ENCODE results near the gene MYO7B.

MYO7B gene

DNA sequence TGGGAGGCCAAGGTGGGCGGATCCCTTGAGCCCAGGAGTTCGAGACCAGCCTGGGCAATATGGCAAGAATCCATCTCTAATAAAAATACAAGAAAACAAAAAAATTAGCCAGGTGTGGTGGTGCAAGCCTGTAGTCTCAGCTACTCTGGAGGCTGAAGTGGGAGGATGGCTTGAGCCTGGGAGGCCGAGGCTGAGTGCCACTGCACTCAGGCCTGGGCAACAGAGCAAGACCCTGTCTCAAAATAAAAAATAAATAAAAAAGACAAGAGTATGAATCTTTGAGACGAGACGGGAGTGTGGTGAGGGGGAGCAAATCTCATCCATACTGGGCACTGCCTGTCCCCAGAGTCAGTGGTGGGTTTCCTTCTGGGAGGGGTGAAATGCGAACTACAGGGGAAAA is 122.7 kb downstream of the MYO7B start:
- whole genome bisulfite sequencing (ENCODE audit: insufficient coverage, insufficient read length): no CpG with 5 or more reads among the region's 6 CpGs

GRCh38 chr2:127658641-127659407 is 123.3 kb downstream of the MYO7B start:
- no peak overlapping the region for H3K27ac ChIP-seq (ENCODE audit: low read length)
- no CpG with 5 or more reads among the region's 20 CpGs for WGBS (ENCODE audit: insufficient coverage, insufficient read length)
- H3K4me3 ChIP-seq (ENCODE audit: low read length): no peak overlapping the region
- no peak for DNase-seq (ENCODE audit: low read depth, low spot score)
- H3K4me1 ChIP-seq (ENCODE audit: control insufficient read depth, insufficient read depth, low read length): no peaks in the 10 kb centered on the region
- no peaks in the 10 kb centered on the region for H3K9me3 ChIP-seq (ENCODE audit: control insufficient read depth, insufficient read depth, low read length)
- H3K27me3 ChIP-seq (ENCODE audit: control insufficient read depth, insufficient read depth, low read length): peaks cover 4% of the 10 kb centered on the region
- no peaks in the 10 kb centered on the region for H3K36me3 ChIP-seq (ENCODE audit: control insufficient read depth, insufficient read depth, low read length)

More for the DNA sequence above, 122.7 kb downstream of the MYO7B start:
- Histone ChIP-seq H3K4me1 (ENCODE audit: control insufficient read depth, insufficient read depth, low read length) (no peaks in the 10 kb centered on the region), H3K36me3 (ENCODE audit: control insufficient read depth, insufficient read depth, low read length) (no peaks in the 10 kb centered on the region), H3K27ac (ENCODE audit: low read length) (no peak overlapping the region), H3K9me3 (ENCODE audit: control insufficient read depth, insufficient read depth, low read length) (no peaks in the 10 kb centered on the region), H3K4me3 (ENCODE audit: low read length) (no peak overlapping the region), H3K27me3 (ENCODE audit: control insufficient read depth, insufficient read depth, low read length) (peaks cover 2% of the 10 kb centered on the region; the same call in 1 of the 2 replicates)
- no peak for DNase-seq (ENCODE audit: low read depth, low spot score)

GRCh38 chr2:127659408-127660290 is 124.2 kb downstream of the MYO7B start:
- H3K4me1 ChIP-seq (ENCODE audit: control insufficient read depth, insufficient read depth, low read length): no peaks in the 10 kb centered on the region
- peaks cover 7% of the 10 kb centered on the region for H3K27me3 ChIP-seq (ENCODE audit: control insufficient read depth, insufficient read depth, low read length)
- no peak for DNase-seq (ENCODE audit: low read depth, low spot score)
- H3K9me3 ChIP-seq (ENCODE audit: control insufficient read depth, insufficient read depth, low read length): no peaks in the 10 kb centered on the region
- WGBS (ENCODE audit: insufficient coverage, insufficient read length): no CpG with 5 or more reads among the region's 14 CpGs
- no peak overlapping the region for H3K4me3 ChIP-seq (ENCODE audit: low read length)
- H3K36me3 ChIP-seq (ENCODE audit: control insufficient read depth, insufficient read depth, low read length): no peaks in the 10 kb centered on the region
- no peak overlapping the region for H3K27ac ChIP-seq (ENCODE audit: low read length)

- H3K9me3 ChIP-seq (ENCODE audit: control insufficient read depth, insufficient read depth, low read length): no peaks in the 10 kb centered on the region
- no peaks in the 10 kb centered on the region for H3K4me1 ChIP-seq (ENCODE audit: control insufficient read depth, insufficient read depth, low read length)
- no peak overlapping the region for H3K4me3 ChIP-seq (ENCODE audit: low read length)
- no peaks in the 10 kb centered on the region for H3K36me3 ChIP-seq (ENCODE audit: control insufficient read depth, insufficient read depth, low read length)
- DNase-seq (ENCODE audit: low read depth, low spot score): no peak
- no peak overlapping the region for H3K27ac ChIP-seq (ENCODE audit: low read length)
- no CpG with 5 or more reads among the region's 10 CpGs for WGBS (ENCODE audit: insufficient coverage, insufficient read length)
- peaks cover 11% of the 10 kb centered on the region for H3K27me3 ChIP-seq (ENCODE audit: control insufficient read depth, insufficient read depth, low read length)
Observed at GRCh38 chr2:127660291-127660578, 124.8 kb downstream of the MYO7B start.

DNA sequence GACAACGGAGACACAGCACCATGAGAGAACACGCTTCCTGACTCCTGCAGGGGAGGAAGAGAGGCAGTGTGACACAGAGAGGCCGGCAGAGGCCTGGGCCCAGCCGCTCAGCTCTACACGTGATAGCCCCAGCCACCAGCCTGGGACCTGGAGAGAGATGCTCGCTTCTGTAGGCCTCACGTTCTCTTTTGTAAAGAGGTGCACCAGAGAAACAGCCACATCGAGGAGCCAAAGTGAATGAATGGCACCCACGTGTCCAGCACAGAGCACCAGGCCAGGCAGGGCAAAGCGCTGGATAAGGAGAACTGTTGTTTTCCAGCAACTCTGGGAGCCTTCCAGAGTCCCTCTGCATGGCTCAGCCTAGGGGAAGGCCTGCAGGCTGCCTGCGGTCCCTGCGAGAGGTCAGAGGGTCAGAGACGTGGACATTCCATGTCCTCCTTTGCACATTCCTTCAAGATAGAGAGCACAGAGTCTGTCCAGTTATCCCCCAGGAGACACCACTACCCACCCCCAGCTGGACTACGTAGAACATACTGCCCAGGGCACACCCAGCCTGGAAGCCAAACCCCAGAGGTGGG is 125.7 kb downstream of the MYO7B start:
- no peaks in the 10 kb centered on the region for H3K36me3 ChIP-seq (ENCODE audit: control insufficient read depth, insufficient read depth, low read length)
- H3K4me1 ChIP-seq (ENCODE audit: control insufficient read depth, insufficient read depth, low read length): no peaks in the 10 kb centered on the region
- DNase-seq (ENCODE audit: low read depth, low spot score): no peak
- WGBS (ENCODE audit: insufficient coverage, insufficient read length): no CpG with 5 or more reads among the region's 14 CpGs
- H3K9me3 ChIP-seq (ENCODE audit: control insufficient read depth, insufficient read depth, low read length): no peaks in the 10 kb centered on the region
- peaks cover 11% of the 10 kb centered on the region for H3K27me3 ChIP-seq (ENCODE audit: control insufficient read depth, insufficient read depth, low read length)
- no peak overlapping the region for H3K27ac ChIP-seq (ENCODE audit: low read length)
- no peak overlapping the region for H3K4me3 ChIP-seq (ENCODE audit: low read length)

- WGBS (ENCODE audit: insufficient coverage, insufficient read length): no CpG with 5 or more reads among the region's 9 CpGs
- no peak overlapping the region for H3K4me3 ChIP-seq (ENCODE audit: low read length)
- H3K9me3 ChIP-seq (ENCODE audit: control insufficient read depth, insufficient read depth, low read length): no peaks in the 10 kb centered on the region
- no peak for DNase-seq (ENCODE audit: low read depth, low spot score)
- peaks cover 11% of the 10 kb centered on the region for H3K27me3 ChIP-seq (ENCODE audit: control insufficient read depth, insufficient read depth, low read length)
- no peak overlapping the region for H3K27ac ChIP-seq (ENCODE audit: low read length)
- no peaks in the 10 kb centered on the region for H3K36me3 ChIP-seq (ENCODE audit: control insufficient read depth, insufficient read depth, low read length)
- no peaks in the 10 kb centered on the region for H3K4me1 ChIP-seq (ENCODE audit: control insufficient read depth, insufficient read depth, low read length)
Observed at GRCh38 chr2:127661949-127662510, 126.5 kb downstream of the MYO7B start.

GRCh38 chr2:127662937-127663565 is 127.6 kb downstream of the MYO7B start:
- Histone ChIP-seq H3K27ac (ENCODE audit: low read length) (no peak overlapping the region), H3K36me3 (ENCODE audit: control insufficient read depth, insufficient read depth, low read length) (no peaks in the 10 kb centered on the region), H3K4me1 (ENCODE audit: control insufficient read depth, insufficient read depth, low read length) (no peaks in the 10 kb centered on the region), H3K9me3 (ENCODE audit: control insufficient read depth, insufficient read depth, low read length) (no peaks in the 10 kb centered on the region), H3K27me3 (ENCODE audit: control insufficient read depth, insufficient read depth, low read length) (peaks cover 11% of the 10 kb centered on the region), H3K4me3 (ENCODE audit: low read length) (no peak overlapping the region)
- DNase-seq (ENCODE audit: low read depth, low spot score): no peak
- WGBS (ENCODE audit: insufficient coverage, insufficient read length): no CpG with 5 or more reads among the region's 9 CpGs

DNA sequence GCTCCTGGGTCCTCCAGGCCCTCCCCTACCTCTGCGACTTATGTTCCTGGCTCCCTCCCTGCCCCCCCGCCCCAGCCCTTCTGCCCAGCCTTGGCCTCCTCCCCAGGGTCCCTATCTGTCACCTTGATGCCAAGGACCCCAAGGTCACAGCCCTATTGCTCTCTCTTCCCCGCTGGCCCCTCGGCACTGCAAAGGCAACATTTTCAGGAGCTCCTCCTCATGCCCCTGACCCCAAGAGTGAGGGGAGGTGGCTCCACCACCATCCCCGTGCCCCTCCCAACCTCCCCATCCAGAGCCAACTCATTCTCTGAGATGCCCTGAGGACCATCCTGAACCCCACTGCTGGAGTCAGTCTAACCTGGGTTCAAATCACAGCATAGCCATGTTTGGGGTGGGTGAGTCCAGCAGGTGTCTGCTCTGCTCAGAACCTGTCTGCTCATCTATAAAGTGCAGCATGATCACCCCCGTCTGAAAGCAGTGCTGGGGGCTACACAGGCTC is 128.1 kb downstream of the MYO7B start:
- WGBS (ENCODE audit: insufficient coverage, insufficient read length): no CpG with 5 or more reads among the region's 6 CpGs
- no peak for DNase-seq (ENCODE audit: low read depth, low spot score)
- H3K4me1 ChIP-seq (ENCODE audit: control insufficient read depth, insufficient read depth, low read length): no peaks in the 10 kb centered on the region
- peaks cover 11% of the 10 kb centered on the region for H3K27me3 ChIP-seq (ENCODE audit: control insufficient read depth, insufficient read depth, low read length)
- H3K4me3 ChIP-seq (ENCODE audit: low read length): no peak overlapping the region; the same call in 1 of the 2 replicates
- H3K36me3 ChIP-seq (ENCODE audit: control insufficient read depth, insufficient read depth, low read length): no peaks in the 10 kb centered on the region
- no peaks in the 10 kb centered on the region for H3K9me3 ChIP-seq (ENCODE audit: control insufficient read depth, insufficient read depth, low read length)
- no peak overlapping the region for H3K27ac ChIP-seq (ENCODE audit: low read length)

GRCh38 chr2:127664065-127664894 is 128.8 kb downstream of the MYO7B start:
- no peaks in the 10 kb centered on the region for H3K9me3 ChIP-seq (ENCODE audit: control insufficient read depth, insufficient read depth, low read length)
- WGBS (ENCODE audit: insufficient coverage, insufficient read length): no CpG with 5 or more reads among the region's 69 CpGs
- no peak overlapping the region for H3K27ac ChIP-seq (ENCODE audit: low read length)
- H3K4me1 ChIP-seq (ENCODE audit: control insufficient read depth, insufficient read depth, low read length): no peaks in the 10 kb centered on the region
- H3K36me3 ChIP-seq (ENCODE audit: control insufficient read depth, insufficient read depth, low read length): no peaks in the 10 kb centered on the region
- DNase-seq (ENCODE audit: low read depth, low spot score): no peak
- peaks cover 11% of the 10 kb centered on the region for H3K27me3 ChIP-seq (ENCODE audit: control insufficient read depth, insufficient read depth, low read length)
- peak overlapping the region; percentile 50; the same call in 1 of the 2 replicates for H3K4me3 ChIP-seq (ENCODE audit: low read length)

Data from iPS DF 6.9 (cell line).